ENCODE measurements around the gene GPSM3.
"Not testable (repeated sequence)": the region's sequence is repeated elsewhere in the genome, so short reads cannot be mapped to it uniquely, and the experiment has no call there.

GPSM3 gene

DNA sequence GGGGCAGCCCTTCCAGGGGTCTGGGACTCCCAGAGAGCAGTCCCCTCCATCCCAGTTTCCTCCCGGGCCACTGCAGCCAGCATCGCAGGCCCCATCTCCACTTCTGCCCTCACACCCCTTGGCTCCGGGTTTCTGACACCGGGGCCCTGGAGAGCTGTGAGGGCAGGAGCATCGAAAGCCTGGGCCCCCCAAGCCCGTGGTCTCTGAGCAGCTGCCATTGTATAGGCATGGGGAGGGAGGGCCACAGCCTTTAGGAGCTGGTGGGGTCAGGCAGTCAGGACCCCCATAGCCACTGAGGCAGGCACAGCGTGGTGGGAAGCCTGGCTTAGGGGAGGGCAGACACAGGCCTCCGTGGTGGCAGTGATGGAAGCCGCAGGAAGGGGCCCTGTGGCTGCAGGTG lies 9.7 kb upstream of the GPSM3 start:
- DNase-seq = no peak

DNA sequence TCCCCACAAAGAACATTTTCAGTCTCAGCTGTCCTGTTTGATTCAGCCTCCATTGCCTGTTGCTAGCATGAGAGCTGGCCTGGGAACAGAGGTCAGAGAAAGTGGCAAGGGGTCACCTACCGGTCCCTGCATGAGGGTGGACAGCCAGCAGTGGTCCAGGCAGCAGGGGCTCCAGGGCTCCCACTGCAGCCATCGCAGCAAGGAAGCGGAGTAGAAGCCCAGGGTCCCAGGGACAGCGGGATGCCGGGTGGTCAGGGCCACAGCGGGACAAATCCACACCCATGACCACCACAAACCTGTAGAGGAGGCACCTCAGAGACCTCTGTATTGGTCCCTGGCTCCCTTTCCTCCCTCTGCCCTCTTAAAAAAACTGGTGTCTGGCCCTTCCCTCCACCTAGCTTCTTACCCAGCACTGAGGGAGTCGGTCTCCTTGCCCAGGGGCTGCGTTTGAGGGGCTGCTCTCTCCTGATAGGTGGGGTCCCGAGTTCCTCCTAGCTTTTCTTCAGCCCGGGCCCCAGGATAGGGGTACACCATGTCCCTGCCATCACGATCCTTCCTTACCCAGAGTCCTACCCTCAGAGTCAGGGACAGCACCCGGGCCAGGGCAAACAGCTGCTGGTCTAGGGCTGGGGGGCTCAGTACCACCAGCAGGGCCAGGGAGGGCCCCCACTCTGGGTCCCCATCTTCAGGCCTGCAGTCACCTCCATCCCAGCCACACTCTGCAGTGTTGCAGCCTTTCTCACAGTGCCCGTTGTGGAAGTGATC lies 8.4 kb upstream of the GPSM3 start:
- DNase-seq = no peak

DNA sequence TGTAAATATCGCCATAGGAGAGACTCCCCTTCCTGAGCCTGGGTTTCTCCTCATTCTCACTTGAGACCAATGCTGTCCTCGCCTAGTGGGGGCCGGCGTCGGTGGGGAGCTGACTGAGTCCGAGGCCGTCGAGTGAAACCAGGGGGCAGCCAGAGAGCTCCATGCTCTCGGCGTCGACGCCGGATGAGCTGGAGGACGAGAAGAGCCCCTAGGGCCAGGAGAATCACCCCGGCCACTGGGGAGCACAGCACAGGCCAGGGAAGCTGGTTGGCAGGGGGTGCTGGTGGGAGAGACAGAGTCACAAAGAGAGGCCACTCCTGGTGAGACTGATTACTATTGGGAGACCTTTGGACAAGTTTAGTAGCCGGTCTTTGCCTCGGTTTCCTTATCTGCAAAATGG lies 6.4 kb upstream of the GPSM3 start:
- no peak for DNase-seq

DNA sequence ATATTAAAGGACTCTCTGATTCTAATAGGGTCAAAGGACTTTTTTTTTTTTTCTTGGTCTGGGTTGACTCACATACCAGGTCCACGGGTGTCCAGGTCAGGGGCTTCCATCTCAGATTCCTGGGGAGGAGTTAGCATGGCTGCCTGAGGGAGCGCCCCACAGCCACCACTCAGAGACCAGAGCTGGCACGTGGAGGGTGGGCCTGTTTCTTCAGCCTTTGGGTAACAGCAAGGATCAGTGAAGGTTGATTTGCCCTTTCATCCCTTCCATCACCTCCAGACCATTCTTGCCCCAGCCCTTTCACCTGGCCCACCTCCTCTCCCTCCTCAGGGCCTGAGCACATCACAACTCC lies 5.9 kb upstream of the GPSM3 start:
- no peak for DNase-seq

DNA sequence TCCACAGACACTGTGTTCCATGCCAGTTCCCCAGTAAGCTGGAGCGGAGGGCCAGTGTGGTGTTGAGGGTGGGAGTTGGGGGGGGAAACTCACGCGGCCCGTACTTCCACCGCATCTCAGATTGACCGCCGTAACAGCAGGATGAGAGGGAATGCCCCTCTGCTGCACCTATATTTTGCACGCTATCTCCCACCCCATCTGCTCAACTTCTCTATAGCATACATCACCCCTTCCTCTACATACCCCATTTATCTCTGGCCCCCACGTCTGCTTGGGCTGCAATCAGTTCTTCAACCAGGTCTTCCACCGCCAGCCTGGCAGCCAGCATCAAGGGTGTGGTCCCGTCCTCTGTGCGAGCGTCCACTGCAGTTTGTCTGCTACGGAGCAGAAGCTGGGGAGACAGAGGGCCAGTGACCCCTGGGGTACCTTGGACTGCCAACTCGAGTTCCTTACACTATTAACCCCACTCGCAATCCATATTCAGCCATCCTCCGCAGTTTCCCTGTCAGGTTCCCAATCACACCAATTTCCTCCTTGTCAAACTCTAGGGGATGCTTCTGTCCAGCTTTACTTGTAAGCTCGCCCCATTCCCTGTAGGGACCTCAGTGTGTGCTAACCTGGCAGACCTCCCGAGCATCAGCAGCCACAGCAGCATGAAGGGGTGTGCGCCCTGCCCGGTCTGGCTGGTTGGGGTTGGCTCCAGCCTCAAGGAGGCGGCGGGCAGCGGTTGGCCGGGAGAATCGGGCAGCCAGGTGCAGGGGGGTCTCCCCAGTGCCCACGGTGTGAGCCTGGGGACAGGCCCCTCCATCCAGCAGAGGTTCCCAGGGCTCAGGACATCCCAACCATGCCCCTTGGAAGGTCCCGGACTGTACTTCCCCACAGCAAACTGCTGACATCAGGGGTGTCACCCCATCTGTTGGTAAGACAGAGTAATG lies 4.5 kb upstream of the GPSM3 start:
- DNase-seq = no peak

DNA sequence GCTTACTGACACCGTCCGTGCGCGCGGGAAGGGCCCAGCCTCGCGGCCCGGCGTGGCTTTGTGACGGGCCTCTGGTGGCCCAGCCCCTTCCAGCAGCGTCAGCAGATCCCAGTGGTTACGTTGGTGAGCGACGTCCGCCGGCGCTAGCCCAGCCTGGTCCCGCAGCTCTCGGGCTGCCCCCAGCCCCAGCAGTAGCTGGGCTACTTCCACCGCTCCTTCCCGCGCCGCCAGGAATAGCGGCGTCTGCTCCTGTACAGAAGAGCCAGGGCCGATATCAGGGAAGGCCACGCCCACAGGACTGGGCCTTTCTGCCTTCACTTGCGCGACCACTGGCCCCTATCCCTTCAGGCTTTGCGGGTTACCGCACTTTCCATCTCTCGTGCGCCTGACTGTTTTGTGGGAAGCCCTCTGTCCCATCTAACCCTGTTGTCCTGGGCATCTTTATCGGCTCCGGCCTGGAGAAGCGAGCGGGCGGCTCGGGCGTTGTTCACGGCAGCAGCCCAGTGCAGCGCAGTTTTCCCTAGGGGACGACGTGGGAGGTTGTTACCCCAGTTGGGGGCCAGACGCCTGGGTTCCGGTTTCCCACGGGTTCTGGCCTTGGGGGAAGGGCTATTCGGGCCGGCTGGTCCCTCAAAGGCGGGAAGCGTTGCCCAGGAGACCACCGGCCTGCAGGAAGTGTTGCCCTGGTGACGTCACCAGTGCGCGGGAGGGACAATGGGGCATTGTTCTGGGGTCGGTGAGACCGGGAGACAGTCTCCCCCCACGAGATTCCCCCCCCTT lies 3.6 kb upstream of the GPSM3 start:
- peak; percentile 77 for DNase-seq

DNA sequence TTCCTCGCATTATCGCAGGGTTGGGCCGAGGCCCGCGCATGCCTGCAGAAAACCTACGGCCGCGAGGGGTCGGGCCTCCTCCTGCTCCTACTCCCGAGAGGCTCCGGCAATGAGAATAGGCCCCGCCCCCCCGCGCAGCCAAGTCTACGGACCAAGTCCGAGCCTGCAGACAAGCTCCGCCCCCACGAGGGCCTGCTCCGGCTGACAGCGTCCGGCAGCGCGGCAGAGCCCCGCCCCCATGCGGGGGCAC lies 3.1 kb upstream of the GPSM3 start:
- DNase-seq = peak; percentile 100

DNA sequence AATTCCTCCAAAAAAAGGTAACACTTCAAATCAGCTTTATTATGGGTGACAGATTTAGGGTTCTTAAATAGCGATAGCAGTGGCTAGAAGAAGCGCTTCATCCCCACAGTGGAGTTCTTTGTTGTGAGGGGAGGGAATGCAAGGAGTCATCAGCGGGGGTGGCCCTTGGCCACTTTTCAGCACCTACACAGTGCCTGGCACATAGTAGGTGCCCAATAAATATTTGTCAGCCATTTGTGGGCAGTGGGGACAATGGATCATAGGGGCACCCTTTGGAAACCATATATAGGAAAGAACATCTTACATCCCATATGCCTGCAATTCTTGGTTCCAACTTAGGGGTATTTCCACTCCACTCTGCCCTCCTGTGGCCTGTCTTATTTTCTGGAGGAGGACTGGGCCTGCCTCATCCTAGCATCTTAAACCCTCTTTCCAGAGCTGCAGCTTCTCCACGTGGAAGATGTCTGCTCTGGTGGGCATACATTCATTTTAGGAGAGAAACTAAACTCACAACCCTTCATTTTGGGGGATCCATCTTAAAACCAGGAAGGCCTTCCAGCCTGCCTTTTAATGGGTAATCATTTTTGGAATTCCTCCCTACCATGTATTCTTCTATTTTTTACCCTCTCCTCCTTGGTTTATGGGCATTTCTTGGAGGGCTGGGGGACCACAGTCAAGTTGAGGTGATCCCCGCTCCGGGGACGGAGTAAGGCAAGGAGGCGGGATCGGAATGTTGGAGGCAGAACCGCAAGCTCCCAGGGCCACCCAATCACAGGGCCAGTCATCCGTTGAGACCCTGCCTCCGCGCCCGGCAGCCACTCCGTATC lies 2.6 kb upstream of the GPSM3 start:
- DNase-seq = peak; percentile 50

DNA sequence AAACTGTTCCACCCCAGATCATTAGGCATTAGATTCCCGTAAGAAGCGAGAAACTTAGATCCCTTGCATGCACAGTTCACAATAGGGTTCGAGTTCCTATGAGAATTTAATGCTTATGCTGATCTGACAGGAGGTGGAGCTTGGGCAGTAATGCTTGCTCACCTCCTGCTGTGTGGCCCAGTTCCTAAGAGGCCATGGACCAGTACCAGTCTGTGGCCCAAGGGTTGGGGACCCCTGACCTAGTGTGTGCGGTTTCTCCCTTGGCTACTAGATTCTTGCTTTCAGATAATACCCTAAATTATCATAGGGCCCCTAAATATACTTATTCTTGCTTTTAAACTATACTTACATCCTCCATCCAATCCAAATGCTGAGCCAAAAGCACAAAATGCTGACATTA lies 1.9 kb upstream of the GPSM3 start:
- DNase-seq = no peak

DNA sequence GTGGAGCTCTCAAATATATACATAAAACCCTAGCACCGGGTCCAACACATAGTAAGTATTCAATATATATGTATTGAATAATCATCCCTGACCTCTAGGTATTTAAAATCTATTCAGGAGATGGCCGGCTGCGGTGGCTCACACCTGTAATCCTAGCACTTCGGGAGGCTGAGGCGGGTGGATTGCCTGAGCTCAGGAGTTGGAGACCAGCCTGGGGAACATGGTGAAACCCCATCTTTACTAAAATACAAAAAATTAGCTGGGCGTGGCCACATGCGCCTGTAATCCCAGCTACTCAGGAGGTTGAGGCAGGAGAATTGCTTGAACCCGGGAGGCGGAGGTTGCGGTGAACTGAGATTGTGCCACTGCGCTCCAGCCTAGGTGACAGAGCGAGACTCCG lies 653 bp upstream of the GPSM3 start:
- DNase-seq = not testable (repeated sequence)

DNA sequence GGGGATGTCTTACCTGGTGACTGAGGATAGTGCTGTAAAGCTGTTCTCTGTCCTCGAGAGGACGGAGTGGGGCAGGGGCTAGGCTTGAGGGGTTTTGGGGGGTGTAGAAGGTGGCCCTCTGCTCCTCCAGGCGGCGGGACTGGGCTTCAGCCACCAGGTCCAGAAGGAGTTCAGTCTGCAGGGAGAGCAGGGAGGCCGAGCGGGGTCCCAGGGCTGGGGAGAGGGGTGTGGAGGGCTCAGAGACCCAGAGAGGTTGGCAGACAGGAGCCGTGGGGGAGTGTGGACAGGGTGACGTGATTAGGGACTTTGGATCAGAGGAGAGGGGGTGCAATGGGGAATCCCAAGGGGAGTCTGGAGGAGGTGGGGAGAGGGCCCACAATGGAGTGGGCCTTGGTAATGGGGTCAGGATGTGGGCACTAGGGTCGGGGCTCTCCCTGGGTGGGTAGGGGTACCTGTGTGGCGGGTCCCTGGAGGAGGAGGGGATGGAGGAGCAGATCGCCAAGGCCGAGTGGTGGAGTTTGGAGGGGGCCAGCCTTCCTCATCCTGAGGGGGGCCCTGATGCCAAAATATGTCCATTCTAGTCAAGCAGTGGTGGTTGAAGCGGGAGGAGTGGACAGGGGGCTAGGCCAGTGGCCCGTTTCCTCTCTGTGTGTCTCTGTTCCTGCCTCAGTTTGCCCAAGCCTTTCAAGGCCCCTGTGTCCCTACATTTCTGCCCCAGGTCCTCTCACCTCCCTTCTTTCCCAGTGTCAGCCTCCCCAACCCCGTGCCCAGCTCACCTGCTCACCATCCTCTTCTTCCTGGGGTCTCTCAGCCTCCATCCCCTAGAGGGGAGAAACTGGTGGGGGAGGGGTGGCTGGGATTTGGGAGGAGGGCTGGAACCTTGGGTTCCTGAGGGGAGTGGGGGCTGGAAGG lies 491 bp downstream of the GPSM3 start:
- DNase-seq = no peak

DNA sequence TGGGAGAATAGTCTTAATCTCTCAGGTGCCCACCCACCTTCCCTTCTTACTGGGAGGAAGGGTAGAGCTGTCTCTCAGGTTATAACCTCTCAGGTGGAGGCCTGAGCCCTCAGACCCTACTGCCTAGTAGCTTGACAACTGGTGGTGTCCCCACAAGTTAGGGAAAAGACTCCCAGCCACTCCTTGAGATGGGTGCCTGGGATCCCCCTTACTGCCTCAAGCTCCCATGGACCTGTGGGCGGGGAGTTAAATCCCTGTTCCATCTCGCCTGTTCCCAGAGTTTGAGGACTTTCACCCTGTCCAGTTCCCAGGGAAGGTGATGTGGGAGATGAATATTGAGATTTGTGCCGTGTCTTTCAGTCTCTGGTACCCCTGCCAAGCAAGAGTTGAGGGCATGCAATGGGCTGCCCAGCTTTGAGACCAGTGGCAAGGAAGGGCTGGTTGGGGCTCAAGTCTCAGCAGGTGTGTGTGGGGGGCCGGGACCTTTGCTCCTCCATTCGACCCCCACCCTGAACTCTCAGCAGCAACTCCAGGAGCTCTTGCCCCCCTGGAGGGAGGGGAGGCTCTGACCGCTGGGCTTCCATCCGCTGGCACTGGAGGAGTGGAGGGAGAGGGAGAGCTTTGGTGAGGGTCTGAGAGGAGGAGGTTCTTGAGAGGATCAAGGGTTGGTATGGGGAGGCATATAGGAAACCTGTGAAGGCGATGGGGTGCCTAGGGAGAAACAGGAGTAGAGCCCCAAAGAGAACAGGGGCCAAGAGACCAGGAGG lies 1.3 kb downstream of the GPSM3 start:
- DNase-seq = no peak

DNA sequence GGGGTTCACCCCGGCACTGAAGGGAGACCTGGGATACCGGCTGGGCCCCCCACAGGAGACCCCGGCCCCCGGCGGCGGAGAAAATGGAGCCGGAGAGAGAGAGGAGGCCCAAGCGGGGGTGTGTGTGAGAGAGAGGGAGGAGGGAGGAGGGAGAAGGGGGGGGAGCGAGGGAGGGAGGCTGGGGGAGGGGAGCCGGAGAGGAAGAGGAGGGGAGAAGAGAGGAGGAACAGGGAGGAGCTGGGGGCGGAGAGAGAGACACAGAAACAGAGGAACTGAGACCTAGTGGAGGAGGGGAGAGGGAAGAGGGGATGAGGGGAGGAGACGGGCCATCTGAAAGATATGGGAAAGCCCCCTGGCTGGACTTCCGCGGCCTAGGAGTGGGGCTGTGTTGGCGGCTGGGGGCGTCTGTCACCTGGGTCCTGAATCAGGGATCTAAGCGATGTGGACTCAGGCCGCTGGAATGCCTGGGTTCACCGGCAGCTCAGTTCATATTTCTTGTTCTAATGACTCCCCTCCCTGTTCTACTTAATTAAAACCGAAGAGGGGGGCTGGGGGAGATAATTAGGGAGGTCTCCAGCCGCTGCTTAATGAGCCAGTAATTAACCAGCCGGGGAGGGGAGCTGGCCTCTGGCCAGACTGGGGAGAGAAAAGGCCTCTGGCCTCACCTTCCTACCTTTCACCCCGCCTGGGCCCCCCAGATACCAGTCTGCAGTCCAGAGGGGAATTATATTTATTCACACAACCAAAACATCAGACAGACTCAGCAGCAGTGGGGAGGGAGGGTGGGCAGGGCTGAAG lies 2.2 kb downstream of the GPSM3 start, which contains the start of gene PBX2:
PBX2 (minus strand) TSS at position 149 of the 798 bp plus-strand sequence. CDS start 287 bp downstream, outside the sequence.
- peak; percentile 93 for DNase-seq

DNA sequence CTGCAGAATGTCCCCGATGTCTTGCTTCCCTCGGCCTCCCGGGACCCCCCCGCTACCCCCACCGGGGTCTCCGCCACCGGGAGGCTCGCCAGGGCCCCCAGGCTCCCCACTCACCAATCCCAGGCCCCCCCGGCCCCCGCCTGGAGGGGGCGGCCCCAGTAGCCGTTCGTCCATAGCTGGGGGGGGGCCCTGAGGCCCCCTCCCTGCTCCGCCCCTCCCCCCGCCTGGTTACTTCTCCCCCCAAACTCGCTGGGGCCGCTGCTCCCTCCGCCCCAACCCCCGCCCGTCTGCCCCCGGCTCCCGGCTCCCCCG lies 2.7 kb downstream of the GPSM3 start:
- no peak for DNase-seq

DNA sequence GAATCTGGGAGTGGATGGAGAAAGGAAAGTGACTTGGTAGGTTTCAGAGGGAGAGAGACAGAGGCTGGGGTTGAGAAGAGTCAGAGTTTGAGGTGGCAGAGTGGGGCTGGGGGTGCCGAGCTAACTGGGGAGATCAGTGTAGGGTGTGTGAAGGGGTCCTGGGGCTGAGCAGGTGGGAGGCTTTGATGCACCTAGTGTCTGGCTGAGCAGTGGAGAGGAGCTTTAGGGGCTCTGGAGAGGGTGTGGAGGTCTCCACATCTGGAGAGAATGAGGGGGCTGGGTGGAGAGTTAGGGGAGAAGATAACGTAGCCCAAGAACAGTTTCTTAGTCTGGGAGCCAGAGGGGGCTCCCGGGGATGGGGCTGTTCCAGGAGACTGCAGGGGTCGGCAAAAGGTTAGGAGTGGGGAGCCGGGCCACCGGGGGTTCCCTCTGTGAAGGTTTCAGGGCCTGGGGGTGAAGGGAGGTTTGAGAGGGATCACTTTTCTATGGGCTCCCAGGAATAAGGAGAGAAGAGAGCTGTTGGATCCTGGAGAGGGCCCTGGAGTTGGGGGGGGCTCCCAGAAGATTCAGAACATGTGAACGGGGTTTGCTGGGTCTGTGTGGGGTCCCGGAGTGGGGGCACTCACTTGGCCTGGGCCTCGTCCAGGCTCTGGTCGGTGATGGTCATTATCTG lies 3.2 kb downstream of the GPSM3 start:
- no peak for DNase-seq

DNA sequence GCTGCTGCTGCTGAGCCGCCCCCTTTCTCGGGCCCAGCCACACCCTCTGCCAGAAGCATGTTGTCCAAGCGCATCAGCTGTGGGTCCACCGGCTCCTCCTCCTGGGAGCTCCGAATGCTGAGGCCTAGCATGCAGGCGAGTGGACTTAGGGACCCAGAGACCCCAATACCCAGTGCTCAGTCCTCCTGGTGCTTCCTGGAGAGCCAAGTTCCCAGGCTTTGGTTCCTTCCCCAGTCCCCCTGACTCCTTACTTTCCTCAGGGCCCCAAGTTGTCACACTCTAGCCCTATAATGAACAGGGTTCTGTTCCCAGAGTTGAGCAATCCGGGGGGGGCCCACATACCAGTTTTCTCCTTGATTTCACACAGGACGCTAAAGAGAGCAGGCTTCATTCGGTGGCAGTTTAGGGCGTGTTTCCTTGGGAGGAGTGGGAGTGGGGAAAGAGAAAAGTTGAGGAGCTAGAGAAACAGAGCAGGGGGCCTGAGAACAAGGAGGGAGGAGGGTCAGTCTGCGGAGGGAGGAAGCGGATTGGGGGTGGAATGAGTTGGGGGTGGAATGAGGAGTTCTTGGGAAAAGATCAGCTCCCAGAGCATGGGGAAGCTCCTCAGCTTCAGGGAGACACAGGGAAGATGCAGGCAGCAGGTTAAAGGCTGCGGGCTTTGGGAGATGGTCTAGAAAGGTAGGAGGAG lies 3.9 kb downstream of the GPSM3 start:
- no peak for DNase-seq

DNA sequence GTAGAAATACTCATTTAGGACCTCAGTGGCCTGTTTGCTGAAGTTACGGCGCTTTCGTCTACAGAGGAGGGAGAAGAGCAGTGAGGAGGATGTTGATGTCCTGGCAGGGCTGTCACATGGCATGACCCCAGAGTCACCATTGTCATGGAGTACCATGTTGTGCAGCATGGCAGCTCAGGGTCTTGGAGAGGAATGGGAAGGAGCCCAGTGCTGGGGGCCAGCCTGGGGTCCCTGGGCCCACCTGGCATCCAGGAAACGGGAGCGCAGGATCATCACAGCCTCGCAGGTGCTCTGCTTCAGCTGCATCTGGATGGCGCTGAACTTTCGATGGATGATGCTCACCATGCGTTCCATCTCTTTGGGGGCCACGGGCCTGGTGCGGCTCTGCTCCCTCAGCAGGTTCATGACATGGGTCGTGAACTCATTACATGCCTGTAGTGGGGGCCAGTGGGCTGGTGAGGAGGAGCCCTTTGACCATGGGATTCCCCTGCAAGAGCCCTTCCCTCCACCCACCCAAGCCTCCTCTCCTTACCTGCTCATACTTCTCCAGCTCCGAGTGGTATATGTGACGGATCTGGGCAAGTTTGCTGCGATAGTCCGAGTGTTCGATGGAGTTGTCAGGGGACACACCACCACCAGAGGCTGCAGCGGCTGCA lies 4.6 kb downstream of the GPSM3 start:
- not testable (repeated sequence) for DNase-seq

DNA sequence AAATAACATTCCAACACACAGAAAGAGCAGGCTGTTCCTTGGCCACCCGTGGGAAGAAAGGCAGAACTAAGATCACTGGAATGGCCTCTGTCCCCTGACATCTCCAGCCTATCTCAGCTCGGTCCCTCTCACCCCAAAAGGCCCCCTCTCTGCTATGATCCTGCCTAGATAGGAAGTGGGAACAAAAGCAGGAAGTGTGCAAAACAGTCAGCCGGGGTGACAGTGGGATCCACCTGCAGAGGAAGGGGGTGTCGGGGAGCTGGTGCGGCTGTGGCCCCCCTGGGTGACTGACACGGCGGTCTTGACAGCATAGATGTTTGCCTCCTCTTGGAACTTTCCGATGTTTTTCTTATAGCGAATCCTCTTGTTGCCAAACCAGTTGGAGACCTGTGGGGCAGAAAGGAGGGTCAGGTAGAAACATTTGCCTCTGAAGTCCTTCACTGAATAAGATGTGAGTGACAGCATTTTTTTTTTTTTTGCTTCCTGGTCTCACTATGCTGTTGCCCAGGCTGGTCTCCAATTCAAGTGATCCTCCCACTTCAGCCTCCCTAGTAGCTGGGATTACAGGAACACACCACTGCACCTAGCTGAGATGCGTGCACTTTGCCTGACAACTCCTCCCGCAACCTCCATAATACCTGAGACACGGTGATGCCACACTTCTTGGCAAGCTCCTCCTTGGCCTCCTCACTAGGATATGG lies 5.3 kb downstream of the GPSM3 start:
- DNase-seq = no peak

All from activated CD4-positive, alpha-beta T cell treated with anti-CD3 and anti-CD28 coated beads, Interleukin-2, Interleukin-6, amounts not matched to agents 100 ng/mL and 50 ng/mL, durations not matched to agents 16 hours and 8 hours (primary cell).